ENCODE results near the gene POFUT1.
"Not testable (repeated sequence)": the region's sequence is repeated elsewhere in the genome, so short reads cannot be mapped to it uniquely, and the experiment has no call there.

POFUT1 gene

GRCh38 chr20:32236048-32236533 lies 28.4 kb downstream of the POFUT1 start:
- no peak for DNase-seq

- no peak for DNase-seq
Observed at GRCh38 chr20:32236819-32237218, 29.1 kb downstream of the POFUT1 start.

GRCh38 chr20:32237419-32237818 lies 29.7 kb downstream of the POFUT1 start:
- no peak for DNase-seq

GRCh38 chr20:32238483-32239425 lies 31.1 kb downstream of the POFUT1 start:
- DNase-seq, result no peak

- DNase-seq, result no peak
Observed at GRCh38 chr20:32240205-32240604, 32.5 kb downstream of the POFUT1 start.

- no peak for DNase-seq
Observed at GRCh38 chr20:32241807-32242206, 34.1 kb downstream of the POFUT1 start.

- DNase-seq, result no peak
Observed at GRCh38 chr20:32244150-32244823, 36.6 kb downstream of the POFUT1 start.

- no peak for DNase-seq
Observed at GRCh38 chr20:32244959-32245358, 37.3 kb downstream of the POFUT1 start.

GRCh38 chr20:32246208-32246607 lies 38.5 kb downstream of the POFUT1 start:
- not testable (repeated sequence) for DNase-seq

- DNase-seq, result no peak
Observed at GRCh38 chr20:32248043-32248442, 40.4 kb downstream of the POFUT1 start.

- DNase-seq, result no peak
Observed at GRCh38 chr20:32249030-32249738, 41.5 kb downstream of the POFUT1 start.

- DNase-seq, result no peak
Observed at GRCh38 chr20:32251470-32251869, 43.8 kb downstream of the POFUT1 start.

GRCh38 chr20:32252189-32252588 lies 44.5 kb downstream of the POFUT1 start:
- no peak for DNase-seq

- not testable (repeated sequence) for DNase-seq
Observed at GRCh38 chr20:32260973-32261372, 53.3 kb downstream of the POFUT1 start.

GRCh38 chr20:32261644-32262043 lies 54.0 kb downstream of the POFUT1 start:
- no peak for DNase-seq

- no peak for DNase-seq
Observed at GRCh38 chr20:32263398-32263954, 55.8 kb downstream of the POFUT1 start.

- DNase-seq, result no peak
Observed at GRCh38 chr20:32271620-32272019, 63.9 kb downstream of the POFUT1 start.

- DNase-seq, result no peak
Observed at GRCh38 chr20:32274359-32274758, 66.7 kb downstream of the POFUT1 start.

GRCh38 chr20:32275163-32275562 lies 67.5 kb downstream of the POFUT1 start:
- DNase-seq, result not testable (repeated sequence)

GRCh38 chr20:32277361-32278198 lies 69.9 kb downstream of the POFUT1 start, which contains the start of gene KIF3B:
Gene KIF3B (plus strand): TSS chr20:32277651. CDS start chr20:32309778, 32,127 bp downstream.
- DNase-seq, result peak; percentile 92

- DNase-seq, result peak; percentile 65
Observed at GRCh38 chr20:32278199-32278643, 70.5 kb downstream of the POFUT1 start.

- no peak for DNase-seq
Observed at GRCh38 chr20:32281711-32282110, 74.0 kb downstream of the POFUT1 start.

Data from RPMI8226 (cell line).